Measurements from ENCODE around the gene CDH13. TPM values are rescaled to one million over a fixed set of nuclear protein-coding genes. Genes with fewer than 3 reads are reported as not detected.

The CDH13 gene
- polyA plus RNA-seq, 1 donor from 2014 or later: 3.2 TPM

GRCh38 chr16:83482545-83483162 is 855.9 kb downstream of the CDH13 start:
- Histone ChIP-seq H3K36me3 (ENCODE audit: insufficient read depth, low read length) (no peaks in the 10 kb centered on the region), H3K4me2 (ENCODE audit: low read length) (no peak overlapping the region), H4K20me1 (ENCODE audit: insufficient read depth) (no peaks in the 10 kb centered on the region), H3K27me3 (ENCODE audit: insufficient read depth, low read depth, low read length) (no peaks in the 10 kb centered on the region), H3K9me2 (ENCODE audit: insufficient read depth, low read length) (no peaks in the 10 kb centered on the region), H3K27ac (ENCODE audit: low read length) (no peak overlapping the region), H3K79me2 (replicated peaks; ENCODE audit: insufficient read depth, low read length) (no peaks in the 10 kb centered on the region), H3K9ac (ENCODE audit: low read length) (no peak overlapping the region), H3K4me3 (ENCODE audit: low read length) (no peak overlapping the region), H3K9me3 (ENCODE audit: low read length) (no peaks in the 10 kb centered on the region), H2AFZ (ENCODE audit: low read depth, low read length) (no peak overlapping the region), H3F3A (ENCODE audit: insufficient read depth, low read length, poor library complexity, severe bottlenecking) (no peaks in the 10 kb centered on the region)
- no peak for TF ChIP-seq CTCF (IDR thresholded peaks at IDR 0.05; ENCODE audit: poor library complexity, severe bottlenecking)
- TF ChIP-seq SMC3 (conservative IDR thresholded peaks at IDR 0.05; ENCODE audit: poor library complexity): no peak
- no peak for TF ChIP-seq REST (IDR thresholded peaks at IDR 0.05; ENCODE audit: borderline replicate concordance)
- no peak for TF ChIP-seq RAD21 (conservative IDR thresholded peaks at IDR 0.05)

- no peak for TF ChIP-seq RAD21 (conservative IDR thresholded peaks at IDR 0.05)
- TF ChIP-seq EP300 (conservative IDR thresholded peaks at IDR 0.05; ENCODE audit: poor library complexity, severe bottlenecking): no peak
- TF ChIP-seq POLR2AphosphoS5 (IDR thresholded peaks at IDR 0.05): no peak
- TF ChIP-seq EZH2 (IDR thresholded peaks at IDR 0.05; ENCODE audit: borderline replicate concordance, insufficient read depth, low read length, poor library complexity, severe bottlenecking): no peak
- no peak for TF ChIP-seq REST (IDR thresholded peaks at IDR 0.05; ENCODE audit: borderline replicate concordance)
- TF ChIP-seq TAF1 (IDR thresholded peaks at IDR 0.05; ENCODE audit: low read depth): no peak
- TF ChIP-seq SMC3 (conservative IDR thresholded peaks at IDR 0.05; ENCODE audit: poor library complexity): no peak
- Histone ChIP-seq H3K36me3 (ENCODE audit: insufficient read depth, low read length) (no peaks in the 10 kb centered on the region), H3K9ac (ENCODE audit: low read length) (no peak overlapping the region), H4K20me1 (ENCODE audit: insufficient read depth) (no peaks in the 10 kb centered on the region), H3K79me2 (replicated peaks; ENCODE audit: insufficient read depth, low read length) (no peaks in the 10 kb centered on the region), H3K27ac (ENCODE audit: low read length) (no peak overlapping the region), H2AFZ (ENCODE audit: low read depth, low read length) (no peak overlapping the region), H3K27me3 (ENCODE audit: insufficient read depth, low read depth, low read length) (no peaks in the 10 kb centered on the region), H3K4me3 (ENCODE audit: low read length) (no peak overlapping the region), H3F3A (ENCODE audit: insufficient read depth, low read length, poor library complexity, severe bottlenecking) (no peaks in the 10 kb centered on the region), H3K9me3 (ENCODE audit: low read length) (no peaks in the 10 kb centered on the region), H3K9me2 (ENCODE audit: insufficient read depth, low read length) (no peaks in the 10 kb centered on the region), H3K4me2 (ENCODE audit: low read length) (no peak overlapping the region)
Observed at GRCh38 chr16:83490073-83490472, 863.3 kb downstream of the CDH13 start.

Data from neural cell (in vitro differentiated cells).